Stimulated activated CD8-positive, alpha-beta memory T cell treated with anti-CD3 and anti-CD28 coated beads, Interleukin-7, amount 100 ng/mL, for 24 hours (primary cell): ENCODE measurements around the gene CXCR3.
"Not testable (repeated sequence)": the region's sequence is repeated elsewhere in the genome, so short reads cannot be mapped to it uniquely, and the experiment has no call there.

Source experiments
- DNase-seq: peaks from one replicate; pipeline ENCODE4 v3.0.0-alpha.2; 2020; ENCODE audit warnings: low read depth

The CXCR3 gene

DNA sequence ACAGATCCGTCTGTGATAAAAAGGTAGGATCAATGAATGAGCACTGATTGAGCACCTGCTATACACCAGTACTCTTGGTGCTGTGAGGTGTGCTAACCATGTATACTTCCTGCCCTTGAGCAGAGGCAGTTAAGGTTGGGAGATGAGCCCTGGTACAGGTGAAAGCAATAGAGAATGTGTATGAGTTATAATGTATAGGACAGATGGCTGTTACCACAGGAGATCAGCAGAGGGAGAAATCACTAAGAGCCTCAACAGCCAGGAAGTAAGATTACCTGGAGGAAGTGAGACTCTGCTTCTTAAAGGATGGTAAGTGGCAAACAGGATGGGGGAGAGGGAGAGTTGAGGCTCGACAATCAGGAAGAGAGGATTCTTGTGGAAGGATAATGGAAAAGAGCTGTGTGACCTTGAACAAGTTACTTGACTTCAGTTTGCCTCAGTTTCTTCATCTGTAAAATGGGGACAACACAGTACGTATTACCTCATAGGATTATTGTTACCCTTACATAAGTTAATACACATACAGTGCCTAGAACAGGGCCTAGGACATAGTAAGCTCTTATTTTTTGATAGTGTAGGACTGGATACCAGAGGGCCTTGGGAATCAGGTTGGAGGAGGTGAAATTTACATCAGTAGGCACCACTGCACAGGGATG is 9.1 kb downstream of the CXCR3 start:
- DNase-seq = no peak

DNA sequence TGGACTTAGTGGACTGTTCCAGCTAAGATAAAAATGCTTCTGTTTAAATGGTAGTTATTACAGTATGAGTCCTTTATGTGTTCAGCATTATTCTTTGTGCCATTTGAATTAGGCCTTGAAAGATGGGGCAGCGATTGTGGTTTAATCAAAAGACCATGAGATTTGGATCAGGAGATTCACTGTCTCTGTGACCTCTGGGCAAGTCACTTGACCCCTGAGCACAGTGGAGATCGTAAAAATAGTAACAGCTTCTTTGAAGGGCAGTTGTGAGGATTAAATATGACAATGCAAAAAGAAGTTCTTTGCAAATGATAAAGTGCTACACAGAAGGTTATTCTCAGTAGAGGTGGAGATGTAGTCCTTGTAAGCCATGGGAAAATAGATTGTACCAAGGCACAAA is 10.8 kb downstream of the CXCR3 start:
- DNase-seq = no peak

DNA sequence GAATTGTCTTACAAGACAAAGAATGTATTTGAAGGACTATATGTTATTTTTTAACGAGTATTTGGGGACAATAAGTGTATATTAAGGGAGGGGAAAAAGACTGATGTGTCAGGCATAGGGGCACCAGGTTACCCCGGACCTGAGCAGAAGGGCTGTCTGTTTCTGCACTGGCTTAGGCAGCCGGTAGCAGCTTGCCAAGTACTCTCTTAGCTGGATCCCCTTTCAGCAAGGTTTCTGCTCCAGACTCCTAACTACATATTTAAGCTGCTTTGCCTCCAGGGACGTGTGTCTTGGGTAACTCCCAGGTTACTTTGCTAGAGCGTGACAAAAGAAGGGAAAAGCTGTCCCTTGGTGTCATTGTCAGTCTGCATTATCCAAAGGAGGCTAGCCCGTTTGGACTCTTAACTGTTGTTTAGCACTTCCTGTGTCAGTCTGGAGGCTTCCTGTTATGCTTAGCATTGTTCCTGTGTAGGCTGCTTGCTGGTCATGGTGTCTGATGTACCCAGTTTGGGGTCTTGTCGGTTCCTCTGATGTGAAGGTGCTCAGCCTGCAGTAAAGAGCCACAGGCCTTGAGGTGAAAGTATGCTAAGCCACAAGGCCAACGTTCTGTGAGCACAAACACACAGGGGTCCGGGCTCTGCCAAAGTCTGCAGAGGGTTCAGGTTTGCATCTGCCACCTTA is 11.6 kb downstream of the CXCR3 start:
- no peak for DNase-seq

DNA sequence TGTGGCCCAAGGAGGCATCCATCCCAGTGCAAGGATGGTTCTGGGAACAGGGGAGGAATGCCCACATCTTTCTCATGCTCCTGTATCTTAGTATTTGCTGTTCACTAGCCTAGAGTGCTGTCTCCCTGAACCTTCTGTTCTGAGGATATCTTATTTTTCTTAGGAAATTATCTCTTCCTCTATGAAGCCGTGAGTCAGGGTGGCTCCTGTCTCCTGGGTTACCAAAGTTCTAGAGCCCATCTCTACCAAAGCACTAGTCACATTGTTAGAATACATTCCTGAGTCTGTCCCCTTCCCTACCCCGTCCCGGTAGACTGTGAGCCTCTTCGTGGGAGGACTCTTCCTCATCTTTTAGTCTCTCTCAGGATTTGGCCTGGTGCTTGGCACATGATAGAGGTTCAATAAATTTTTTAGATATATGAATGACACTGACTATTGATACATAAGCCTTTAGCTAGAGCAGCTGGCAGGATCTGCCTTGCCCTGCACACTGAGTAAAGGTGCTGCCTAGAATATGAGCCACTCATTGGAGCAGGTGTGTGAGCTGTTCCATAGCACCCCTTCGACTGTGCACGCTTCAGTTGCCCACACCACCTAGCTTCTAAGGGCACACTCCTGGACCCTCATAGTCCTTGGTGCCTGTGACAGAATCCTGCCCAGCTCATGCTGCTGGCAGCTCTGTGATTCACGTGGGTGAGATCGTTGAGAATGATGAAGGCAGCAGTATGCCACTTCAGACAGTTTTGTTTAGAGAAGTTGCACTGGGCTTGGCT is 13.3 kb downstream of the CXCR3 start:
- DNase-seq = no peak

DNA sequence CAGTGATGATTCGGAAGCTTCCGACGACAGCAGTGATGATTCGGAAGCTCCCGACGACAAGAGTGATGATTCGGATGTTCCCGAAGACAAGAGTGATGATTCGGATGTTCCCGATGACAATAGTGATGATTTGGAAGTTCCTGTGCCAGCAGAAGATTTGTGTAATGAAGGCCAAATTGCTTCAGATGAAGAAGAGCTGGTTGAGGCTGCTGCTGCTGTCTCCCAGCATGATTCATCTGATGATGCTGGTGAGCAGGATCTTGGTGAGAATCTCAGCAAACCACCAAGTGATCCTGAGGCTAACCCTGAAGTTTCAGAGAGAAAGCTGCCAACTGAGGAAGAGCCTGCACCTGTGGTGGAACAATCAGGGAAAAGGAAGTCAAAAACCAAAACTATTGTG is 14.2 kb downstream of the CXCR3 start:
- DNase-seq = no peak

DNA sequence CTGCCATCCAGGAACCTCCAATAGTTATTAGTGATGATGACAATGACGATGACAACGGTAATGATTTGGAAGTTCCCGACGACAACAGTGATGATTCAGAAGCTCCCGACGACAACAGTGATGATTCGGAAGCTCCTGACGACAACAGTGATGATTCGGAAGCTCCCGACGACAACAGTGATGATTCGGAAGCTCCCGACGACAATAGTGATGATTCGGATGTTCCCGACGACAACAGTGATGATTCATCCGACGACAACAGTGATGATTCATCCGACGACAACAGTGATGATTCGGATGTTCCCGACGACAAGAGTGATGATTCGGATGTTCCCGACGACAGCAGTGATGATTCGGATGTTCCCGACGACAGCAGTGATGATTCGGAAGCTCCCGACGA is 14.7 kb downstream of the CXCR3 start:
- no peak for DNase-seq

DNA sequence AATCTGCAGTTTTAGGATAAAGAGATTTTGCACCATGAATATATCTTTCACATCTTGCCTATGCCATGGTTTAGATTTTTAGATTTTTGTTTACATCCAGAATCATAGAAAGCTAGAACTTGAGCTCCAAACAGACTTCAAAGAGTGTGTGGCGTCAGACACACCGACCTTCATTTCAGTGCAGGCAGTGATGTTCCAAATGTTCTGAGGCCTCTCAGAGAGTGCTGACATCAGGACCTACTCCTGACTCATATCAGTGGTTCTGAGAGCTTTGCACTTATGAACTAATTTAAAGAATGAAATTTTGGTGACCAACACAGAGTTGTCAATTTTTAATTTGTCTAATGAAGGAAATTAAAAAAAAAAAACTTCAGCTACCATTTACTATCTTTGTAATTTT is 18.3 kb downstream of the CXCR3 start:
- no peak for DNase-seq

DNA sequence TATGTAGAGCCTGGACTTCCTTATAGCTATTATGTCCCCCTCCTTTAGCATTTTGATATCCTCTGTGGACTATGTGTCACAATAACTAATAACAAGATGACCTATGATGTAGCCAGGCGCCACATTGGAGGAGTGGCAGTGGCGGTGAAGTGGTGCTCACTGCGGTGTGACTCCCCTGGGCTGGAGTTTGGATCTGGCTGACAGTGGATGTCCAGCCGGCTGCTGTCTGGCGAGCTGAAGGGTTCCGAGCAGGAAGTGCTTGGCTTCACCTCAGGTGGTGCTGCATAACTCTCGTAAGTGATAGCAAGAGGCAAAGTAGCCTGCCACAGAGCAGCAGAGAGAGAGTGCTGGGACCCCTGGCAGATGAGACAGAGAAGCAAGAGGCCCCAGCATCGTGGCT is 25.1 kb downstream of the CXCR3 start:
- not testable (repeated sequence) for DNase-seq

DNA sequence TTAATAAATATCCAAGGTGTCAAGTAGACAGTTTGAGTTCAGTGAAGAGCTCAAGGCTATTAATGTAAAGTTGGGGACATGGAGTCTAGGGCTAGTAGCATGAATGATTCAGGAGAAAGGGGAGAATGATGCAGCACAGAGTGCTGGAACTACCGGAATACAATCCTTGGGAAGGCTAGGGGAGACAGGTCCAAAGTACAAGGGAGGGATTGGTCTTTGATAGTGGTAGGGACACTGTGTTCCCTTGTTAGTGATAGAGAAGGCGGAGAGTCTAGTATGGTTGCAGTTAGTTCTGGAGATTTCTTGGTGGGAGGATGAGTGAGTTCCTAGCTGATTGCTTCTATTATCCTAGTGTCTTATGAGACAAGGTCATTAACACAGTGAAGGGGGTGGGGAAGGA is 31.4 kb downstream of the CXCR3 start:
- no peak for DNase-seq

DNA sequence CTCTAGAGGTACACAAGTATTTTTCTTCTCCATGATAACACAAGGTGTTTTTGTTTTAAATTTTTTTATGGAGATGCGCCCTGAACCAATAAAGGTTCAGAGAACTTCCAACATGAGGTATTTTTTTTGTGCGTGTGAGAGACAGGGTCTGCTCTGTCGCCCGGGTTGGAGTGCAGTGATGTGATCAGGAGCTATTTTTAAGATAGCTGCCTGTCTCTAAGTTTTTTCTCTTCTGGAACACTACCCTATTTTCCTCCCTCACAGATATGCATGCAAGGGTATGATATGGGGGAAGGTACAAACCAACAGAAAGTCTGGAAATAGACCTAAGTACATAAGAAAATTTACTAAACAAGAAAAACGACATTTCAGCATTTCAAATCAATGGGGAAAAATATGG is 37.1 kb downstream of the CXCR3 start:
- DNase-seq = no peak

DNA sequence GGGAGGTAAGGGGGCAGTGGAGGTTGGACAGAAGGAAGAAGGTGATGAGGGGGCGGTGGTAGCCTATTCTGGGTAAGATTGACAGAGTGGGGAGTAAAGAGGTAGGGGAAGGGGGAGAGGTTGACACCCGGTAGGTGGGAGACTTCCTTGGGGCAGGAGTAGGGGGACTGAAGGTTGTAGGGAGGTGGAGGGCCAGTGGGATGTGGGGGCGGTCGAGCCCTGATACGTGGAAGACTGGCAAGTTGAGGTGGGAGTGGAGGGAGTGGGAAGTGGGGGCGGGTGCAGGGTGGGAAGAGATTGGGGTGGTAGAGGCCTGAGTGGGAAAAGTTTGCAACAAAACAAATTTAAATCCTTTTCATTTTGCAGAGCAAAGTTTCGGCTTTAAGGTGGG is 38.3 kb downstream of the CXCR3 start:
- DNase-seq = no peak

DNA sequence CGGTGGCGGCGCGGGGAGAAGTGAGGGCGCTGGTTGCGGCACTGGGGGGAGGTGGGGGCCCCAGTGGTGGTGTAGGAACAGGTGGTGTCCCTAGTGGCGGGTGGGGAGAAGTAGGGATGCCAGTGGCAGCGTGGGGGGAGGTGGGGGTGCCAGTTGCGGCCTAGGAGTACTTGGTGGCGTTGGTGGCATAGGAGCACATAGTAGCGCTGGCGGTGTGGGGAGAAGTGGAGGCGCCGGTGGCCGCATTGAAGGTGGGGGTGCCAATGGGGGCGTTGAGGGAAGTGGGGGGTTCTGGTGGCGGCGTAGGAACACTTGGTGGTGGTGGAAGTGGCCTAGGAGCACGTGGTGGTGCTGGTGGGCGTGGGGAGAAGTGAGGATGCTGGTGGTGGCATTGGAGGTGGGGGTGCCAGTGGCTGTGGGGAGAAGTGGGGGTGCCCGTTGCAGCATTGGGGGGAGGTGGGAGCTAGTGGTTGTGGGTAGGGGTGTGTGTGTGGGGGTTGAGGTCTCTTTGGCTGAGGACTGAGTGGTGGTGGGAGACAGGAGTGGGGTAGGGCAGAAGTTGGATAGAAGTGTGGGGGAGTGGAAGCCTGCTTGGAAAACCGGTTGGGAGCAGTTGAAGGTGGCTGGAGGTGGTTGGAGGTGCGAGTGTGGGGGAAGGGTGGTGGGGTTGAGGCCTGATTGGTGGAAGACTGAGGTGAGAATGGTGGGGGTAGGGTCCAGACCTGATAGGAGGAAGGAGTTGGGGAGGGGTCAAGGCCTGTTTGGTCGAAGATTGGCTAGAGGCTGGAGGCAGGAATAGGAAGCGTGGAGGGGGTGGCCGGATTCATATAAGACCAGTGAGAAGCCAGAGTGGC is 38.9 kb downstream of the CXCR3 start:
- DNase-seq = no peak

DNA sequence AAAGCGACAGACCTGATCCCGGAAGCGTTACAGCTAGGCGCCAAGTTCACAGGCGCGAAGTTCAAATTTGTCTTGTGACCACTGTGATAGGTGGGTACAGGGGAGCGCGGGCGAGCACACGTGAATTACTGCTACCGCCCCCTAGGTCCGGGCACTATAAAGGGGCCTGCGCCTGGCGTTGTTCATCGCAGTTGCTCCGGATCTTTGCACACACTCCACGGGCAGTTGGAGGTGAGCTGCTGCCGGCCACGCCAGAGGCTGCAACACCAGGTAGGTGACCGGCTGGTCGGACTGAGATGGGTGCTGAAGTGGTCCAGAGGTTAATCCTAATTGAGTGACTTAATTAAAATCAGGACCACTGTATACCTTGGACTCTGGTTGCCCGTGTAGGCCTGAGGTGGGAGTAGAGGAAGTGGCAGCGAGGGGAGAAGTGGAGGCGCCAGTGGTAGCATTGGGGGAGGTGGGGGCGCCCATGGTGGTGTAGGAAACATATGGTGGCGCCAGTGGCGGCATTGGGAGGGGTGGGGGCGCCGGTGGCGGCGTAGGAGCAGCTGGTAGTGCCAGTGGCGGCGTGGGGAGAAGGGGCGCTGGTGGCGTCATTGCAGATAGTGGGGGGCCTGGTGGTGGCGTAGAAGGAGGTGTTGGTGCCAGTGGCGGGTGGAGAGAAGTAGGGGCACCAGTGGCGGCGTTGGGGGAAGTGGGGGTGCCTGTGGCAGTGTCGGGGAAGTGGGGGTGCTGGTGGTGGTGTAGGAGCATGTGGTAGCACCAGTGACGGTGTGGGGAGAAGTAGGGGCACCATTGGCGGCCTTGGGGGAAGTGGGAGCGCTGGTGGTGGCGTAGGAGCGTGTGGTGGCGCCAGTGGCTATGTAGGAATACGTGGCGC is 39.8 kb downstream of the CXCR3 start, which contains the start of gene GCNA:
Gene GCNA, plus strand, starts transcription at position 185 of the 883 bp plus-strand sequence. CDS start 2,385 bp downstream, outside the sequence.
- no peak for DNase-seq

DNA sequence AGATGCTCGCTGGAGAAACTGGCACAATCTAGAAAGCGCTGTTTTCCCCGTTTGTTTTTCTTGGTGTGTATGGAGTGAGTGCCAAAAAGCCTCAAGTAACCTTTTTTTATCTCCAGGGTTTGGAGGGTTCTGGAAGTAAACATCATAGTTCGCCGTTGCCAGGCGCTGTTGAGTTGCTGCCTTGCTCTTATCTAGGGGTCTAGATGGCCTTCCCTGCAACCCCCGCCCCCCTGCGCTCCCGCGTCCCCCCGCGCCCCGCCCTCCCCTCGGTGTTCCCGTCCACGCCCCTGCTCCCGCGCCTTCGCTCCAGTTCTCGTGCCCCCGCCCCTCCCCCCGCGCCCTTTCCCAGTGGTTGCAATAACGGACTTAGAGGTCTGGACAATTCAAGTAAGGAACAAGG is 40.6 kb downstream of the CXCR3 start:
- no peak for DNase-seq

DNA sequence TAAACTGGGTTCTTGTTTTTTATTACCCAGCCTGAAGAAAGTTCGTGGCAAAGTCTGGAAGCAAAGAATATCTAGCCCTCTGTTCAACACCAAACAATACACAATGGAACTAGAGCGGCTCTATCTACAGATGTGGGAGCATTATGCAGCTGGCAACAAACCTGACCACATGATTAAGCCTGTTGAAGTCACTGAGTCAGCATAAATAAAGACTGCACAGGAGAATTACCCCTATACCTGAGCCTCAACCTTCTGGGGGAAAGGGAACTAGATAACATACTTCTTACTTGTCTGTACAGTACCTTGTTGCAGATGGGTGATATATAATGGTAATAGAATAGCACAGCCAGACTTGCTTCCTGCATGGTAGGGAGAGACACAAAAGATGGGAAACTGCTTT is 44.7 kb downstream of the CXCR3 start:
- DNase-seq = no peak

DNA sequence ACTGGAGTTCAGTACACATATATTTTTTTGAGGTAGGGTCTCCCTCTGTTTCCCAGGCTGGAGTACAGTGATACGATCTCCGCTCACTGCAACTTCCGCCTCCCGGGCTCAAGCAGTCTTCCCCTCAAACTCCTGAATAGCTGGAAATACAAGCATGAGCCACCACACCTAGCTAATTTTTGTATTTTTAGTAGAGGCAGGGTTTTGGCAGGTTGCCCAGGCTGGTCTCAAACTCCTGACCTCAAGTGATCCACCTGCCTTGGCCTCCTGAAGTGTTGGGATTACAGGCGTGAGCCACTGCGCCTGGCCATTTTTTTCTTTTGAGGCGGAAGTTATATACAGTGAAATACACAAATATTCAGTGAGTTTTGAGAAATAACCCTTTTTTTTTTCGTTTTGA is 46.9 kb downstream of the CXCR3 start:
- not testable (repeated sequence) for DNase-seq
